COLO829 (cell line): Measurements from ENCODE around the gene GPC6.

Source experiments
- DNase-seq: peaks from one replicate; pipeline ENCODE4 v3.0.0; 2012; ENCODE audit warnings: low spot score

GPC6 gene

DNA sequence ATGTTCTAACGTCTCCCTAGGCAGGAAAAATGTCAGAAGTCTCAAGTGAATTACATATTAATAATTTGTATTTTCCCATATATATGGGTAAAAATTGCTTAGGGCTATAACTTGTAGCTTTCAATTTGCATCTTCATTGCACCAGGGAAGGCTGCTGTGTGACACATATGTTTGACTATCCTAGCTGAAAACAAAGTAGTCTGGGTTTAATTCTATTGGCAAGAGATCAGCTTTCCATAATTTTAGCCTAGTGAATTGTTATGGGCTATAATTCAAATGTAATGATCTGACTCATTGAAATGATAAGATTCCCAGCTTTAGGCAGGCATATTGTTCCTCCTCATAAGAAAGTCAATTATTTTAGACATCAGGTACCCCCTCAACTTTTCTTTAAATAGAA, 699.8 kb downstream of the GPC6 start:
- DNase-seq = no peak

DNA sequence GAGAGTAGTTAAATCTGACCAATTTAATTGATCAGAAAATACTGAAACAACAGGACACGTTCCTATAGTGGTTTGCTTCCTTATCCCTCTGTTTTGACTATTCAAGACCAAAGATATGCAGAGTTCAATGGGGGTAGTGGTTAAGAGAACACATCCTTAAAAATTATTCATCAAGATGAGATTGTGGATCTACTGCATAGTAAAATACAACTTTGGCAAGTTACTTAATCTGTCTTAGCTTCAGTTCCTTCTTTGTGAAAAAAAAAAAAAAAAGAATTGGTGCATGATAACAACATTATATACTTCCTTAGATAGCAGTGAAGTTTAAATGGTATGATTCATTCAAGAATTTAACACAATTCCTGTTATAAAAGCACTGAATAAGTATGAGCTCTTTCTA, 700.8 kb downstream of the GPC6 start:
- DNase-seq = no peak

DNA sequence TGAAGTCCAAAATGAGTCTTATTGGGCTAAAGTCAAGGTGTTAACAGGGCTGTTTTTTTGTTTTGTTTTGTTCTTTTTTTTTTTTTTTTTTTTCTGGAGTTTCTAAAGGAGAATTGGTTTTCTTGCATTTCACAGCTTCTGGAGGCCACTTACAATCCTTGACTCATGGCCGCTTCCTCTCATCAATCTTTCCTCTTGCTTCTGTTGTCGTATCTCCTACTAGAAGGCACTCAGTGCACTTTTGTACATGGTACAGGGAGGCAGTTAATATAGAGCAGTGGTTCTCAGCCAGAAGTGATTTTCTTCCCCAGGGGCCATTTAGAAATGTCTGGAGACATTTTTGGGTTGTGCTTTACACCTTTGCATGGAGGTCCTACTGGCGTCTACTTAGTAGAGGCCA, 706.3 kb downstream of the GPC6 start:
- no peak for DNase-seq

DNA sequence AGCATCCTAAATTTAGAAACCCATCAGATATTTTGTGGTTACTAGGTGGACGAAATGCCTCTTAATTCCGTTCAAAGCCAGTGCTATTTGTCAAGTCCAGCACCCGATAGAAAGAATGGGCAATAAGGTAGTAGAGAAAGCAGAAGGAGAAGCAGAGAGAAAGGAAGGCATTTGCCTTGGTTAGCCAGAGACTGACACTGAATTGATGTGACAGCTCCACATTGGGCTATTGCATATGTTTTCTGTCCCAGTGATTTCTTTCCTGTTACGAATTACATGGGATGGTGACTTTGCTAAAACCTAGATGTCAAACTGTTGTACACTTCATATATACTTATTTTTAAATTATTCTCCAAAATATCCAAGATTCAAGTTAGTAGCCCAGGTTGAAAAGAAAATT, 710.3 kb downstream of the GPC6 start:
- no peak for DNase-seq

DNA sequence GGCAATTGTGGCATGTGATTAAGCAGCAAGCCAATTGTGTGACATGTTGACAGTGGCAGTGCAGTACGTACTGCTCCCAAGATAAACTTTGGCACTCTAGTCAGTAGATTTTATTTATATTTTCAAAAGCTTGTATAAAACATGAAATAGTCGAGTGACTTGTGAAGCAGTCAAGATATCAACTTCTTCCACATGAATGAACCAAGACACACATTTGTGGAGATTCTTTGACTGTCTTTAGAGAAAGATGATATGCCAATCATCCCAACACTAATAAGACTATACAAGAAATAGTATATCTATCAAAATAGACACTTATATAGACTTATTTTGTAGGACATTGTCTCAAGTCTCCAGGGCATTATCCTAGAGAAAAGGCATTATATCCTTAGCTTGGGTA, 714.8 kb downstream of the GPC6 start:
- no peak for DNase-seq

DNA sequence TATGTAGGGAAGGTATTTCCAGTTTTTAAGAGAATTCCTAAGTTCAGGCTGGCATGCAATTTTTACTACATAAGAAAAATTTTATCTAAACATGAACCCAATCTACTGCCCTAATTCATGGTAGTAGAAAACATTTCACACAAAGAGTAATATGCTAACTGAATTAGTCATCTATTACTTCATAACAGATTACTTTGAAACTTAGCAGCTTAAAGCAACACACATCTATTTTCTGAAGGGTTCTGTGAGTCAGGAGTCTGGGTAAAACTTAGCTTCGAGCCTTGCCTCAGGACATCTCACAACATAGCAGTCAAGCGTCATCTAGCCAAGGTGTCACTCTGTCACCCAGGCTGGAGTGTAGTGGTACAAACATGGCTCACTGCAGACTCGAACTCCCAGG, 715.4 kb downstream of the GPC6 start:
- no peak for DNase-seq

DNA sequence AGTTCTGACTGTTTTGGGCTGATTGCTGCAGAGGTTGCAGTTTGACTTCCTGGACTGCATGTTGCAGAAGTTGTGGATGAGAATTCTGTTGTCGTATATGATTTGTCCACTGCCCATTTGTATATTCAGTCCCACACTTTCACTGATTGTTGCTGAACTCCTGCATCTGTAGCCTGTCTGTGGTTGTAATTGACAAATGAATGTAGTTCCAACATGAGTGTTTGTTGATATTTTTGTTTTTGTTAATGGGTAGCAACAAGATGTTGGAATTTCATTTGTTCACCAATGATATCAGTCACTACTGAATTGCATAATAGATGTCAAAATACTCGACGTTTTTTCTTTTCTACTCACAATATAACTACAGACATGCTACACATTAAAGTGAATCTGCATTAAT, 719.0 kb downstream of the GPC6 start:
- no peak for DNase-seq

DNA sequence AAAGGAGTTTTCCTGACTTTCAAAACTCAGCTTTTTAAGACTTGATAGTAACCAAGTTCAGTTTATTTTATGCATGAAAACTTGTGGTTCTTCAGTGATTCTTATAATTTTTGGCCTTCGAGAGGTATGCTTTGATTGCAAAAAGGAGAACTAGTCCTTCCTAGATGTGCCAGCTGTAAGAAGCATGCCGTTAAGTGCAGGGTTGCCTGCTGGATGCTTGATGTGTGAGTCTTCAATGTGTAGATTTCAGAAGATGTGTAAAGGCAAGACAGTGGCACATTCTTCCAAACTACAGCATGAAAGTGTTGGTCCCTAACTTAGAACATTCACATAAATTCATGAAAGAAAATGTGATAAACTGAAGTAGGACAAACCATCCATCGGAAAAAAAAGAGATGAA, 720.4 kb downstream of the GPC6 start:
- no peak for DNase-seq

DNA sequence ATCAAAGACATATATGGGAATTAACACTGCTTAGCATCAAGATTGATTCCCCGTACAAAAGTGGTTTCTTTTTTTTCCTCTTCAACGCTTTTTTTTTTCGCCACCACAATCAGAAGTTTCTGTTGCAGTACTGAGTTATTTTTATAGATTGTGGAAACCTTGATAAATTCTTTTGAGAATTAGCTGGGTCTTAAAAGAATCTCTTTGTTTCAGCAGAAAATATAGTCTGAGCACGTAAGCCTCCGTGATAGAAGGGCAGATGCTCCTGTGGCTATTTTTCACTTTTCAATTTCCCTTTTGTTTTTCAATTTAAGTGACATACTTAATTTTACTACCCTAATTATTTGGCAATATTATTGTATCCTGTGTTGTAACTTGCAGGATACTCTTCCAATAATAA, 721.0 kb downstream of the GPC6 start:
- DNase-seq = peak; percentile 18

DNA sequence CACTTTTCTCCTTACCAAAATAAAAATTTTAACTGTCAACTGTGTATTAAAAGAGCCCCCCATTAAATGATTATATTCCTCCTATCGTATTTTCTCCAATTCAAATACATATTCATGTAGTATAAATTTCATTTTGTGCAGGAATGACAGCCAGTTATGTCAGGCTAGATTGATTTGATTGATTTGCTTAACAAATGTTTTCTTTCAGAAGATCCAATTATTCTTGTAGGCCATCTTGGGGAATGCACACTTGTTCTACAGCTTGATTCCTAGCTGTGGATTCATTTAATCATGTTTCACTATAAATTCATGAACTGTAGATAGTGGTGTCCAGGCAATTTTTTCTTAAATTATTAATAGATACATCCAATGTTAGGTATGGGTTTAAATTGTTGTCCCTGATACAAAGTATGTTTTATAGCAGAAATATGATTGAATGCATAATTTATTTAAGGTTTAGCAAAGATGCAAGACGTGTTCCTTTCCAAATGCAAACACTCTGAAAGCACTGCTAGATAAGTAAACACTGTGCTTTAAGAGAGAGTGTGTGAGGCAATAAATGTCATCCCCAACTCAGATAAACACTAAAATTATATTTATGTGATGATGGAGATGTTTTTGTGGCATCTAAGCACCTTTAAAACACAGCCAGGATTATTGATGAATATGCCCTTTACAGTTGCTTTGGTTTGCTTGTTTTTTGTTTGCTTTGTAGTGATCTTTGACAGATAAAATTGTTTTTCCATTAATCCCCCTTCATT, 721.7 kb downstream of the GPC6 start:
- no peak for DNase-seq

DNA sequence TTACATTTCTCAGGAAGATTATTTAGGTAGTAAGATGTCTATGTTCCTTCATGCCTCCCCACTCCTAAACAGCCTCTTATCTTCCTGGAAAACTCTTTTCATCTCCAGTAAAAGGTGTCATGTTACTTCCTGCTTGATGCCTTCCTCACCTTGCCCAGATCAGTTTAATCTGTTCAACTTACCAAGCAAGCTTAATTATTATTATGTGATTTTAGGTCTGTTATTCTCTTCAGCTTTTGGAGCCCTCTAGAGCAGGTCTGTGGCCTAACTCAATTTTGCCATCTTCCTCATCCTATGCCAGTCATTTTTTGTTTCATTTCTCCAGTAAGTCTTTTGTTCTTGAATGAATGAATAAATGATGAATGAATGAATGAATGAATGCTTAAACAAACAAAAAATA, 724.5 kb downstream of the GPC6 start:
- no peak for DNase-seq

DNA sequence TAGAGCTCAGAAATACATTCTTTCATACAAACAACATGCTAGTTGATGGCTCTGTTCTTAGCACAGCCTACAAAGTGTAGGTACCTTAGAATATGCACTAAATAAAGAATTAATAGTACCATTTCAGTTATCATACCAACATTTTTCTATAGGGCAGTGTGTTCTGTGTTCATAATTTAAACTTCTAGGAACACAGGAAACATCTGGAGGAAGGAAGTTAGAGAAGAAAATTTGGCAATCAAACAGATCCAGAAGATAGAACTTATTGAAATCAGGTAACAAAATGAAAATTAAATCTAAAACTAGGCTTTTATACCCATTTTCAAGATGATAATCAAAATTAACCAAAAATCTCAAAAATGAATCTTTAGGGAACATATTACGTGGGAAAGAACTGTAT, 725.3 kb downstream of the GPC6 start:
- no peak for DNase-seq

DNA sequence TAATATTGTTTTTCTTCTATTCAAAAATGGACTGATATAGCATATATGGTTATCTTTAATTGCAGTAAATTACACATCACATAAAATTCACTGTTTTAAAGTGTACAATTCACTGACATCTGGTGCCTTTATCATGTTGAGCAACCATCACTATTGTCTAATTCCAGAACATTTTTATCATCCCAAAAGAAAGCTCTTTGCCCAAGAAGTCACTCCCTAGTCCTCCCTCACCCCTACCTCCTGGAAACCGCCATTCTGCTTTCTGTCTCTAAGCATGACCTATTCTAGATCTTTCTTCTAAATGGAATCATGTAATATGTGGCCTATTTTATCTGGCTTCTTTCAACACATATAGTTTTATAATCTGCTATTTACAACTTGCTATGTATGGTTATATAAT, 727.2 kb downstream of the GPC6 start:
- DNase-seq = no peak

DNA sequence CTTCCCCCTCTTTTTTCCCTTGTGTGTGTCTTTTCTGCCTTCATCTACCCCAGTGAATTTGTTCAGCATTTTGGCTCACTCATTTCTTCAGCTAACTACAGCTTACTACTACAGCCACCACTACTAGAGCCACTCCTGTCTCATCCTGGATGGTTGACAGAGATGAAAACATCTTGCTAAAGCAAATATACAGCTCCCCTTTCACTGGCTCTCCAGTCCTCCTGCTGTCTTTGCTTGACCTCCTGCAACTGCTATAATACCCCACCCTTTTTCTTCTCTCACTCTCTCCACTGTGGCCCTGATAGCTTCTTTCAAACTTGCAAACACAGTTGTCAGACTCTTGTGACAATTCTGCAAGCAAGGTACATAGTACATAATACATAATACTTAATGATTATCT, 729.3 kb downstream of the GPC6 start:
- DNase-seq = no peak

DNA sequence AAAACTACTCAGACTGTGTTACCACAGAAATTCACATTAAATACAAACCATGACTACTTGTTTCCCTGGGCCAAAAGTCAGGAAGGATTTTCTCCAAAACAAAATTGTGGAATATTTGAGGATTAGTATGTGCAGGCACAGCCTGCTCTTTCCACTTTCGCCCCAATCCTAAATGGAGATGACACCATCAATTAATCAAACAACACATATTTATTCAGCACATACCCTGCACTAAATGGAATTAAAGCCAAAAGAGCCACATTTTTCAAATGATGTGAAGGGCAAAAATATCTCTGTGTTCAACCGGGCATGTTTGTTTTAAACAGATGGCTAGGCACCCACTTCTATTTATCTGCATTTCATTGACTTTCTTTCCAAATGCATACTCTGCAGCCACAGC, 729.8 kb downstream of the GPC6 start:
- no peak for DNase-seq

DNA sequence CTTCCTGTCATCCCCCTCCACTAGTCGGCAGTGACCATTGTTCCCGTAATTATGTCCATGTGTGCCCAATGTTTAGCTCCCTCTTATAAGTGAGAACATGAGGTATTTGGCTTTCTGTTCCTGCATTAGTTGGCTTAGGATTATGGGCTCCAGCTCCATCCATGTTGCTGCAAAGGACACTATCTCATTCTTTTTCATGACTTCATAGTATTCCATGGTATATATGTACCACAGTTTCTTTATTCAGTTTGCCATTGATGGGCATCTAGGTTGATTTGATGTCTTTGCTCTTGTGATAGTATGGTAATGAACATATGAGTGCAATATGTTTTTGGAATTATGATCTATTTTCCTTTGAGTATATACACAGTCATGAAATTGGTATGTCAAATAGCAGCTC, 730.8 kb downstream of the GPC6 start:
- no peak for DNase-seq

DNA sequence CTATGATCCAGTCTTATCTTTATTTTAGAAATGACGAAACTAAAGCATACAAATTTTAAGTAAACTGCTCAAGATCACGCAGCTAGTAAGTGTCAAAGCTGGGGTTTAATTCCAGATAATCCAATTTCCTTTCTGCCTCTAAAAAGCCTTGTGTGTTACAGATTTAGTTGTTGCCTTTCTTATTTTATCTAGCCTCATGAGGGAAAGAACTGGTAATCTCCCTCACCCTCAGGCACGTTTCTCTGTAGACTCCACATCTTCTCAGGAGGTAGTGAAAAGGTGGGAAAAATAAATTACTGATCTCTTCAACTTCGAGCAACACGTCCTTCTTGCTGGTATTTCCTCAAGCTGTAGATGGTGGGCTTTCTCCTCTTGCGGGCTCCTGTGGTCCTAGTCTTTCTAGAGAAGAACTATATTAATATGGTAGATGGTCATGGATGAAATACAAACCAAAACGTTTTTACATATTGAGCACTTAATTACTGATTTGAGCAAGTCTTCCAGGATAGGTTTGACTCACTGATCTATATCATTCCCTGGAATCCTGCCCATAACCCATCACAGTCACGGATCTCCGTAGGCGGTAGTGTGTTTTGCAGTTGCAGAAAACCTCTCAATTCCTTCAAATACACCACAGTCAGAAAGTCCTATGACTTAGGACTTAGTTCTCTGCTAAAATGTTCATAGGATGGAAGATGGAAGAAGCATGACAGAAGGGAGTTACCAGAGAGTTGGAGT, 733.4 kb downstream of the GPC6 start:
- DNase-seq = no peak

DNA sequence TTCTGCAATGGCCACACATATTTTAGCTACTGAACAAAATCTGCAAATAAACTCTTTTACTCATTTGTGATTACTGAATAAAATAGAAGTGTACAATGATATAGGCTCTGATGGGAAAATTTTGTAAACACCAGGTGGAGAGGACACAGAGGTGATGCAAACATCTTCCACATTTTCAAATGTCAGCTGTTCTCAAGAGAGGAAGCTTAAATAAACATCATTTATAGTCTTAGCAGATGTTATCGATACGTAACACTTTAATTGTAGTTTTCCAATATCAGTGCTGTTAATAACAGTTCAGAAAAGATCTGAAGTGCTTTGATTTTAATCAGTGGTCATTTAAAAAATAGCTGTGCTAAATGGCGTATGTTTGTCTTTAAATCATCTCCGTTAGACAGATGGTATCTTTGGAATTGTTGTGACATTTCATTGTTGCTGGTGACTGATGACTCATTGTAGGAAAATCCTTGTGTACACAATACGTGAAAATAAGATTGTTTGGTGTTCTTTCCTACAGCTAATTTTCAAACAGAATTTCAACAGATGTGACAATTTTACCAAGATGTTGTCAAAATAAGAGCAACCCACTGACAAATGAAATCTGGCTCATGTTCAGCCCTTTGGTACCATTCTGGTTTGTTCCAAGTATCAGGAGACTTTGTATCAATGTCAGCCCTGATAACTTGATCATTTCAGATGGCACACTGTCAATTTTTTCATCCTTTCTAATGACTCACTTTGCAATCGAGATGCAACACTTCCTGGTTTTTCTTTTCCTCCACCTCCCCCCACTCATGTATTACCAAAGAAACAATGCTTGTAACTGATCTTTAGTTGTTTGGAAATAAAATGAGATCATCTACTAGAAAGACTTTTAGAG, 736.9 kb downstream of the GPC6 start:
- DNase-seq = no peak

DNA sequence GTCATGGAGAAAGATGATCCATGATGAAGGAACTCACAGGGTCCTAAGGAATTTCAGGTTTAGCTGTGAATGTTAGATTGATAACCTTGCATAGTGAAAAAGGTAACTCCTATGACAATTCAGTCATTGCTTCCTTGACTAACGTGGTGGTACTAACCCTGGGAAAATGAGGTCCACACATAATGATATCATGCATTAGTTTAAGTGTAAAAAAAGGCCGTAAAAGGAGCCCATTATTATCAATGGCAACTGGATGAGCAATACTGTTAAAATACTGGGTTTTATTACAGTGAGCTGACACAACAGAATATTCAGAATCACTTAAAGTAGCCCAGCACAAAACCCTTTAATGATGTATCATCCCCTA, 737.5 kb downstream of the GPC6 start:
- no peak for DNase-seq

DNA sequence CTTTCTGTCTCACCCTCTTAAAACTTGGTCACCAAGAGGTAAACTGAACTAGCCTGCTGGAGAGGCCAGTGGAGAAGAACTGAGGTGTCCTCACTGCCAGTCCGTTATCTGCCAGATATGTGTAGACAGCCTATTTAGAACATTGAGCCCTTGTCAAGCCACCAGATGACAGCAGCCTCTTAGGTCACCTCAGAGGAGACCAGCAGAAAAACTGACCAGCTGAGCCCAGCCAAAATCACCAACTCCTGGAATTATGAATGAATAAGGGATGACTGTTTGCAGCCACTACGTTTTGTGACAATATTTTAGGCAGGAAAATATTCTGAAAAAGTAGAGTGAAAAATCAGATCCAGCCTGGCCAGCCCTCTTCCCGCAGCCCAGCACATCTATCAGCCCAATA, 739.0 kb downstream of the GPC6 start:
- no peak for DNase-seq

DNA sequence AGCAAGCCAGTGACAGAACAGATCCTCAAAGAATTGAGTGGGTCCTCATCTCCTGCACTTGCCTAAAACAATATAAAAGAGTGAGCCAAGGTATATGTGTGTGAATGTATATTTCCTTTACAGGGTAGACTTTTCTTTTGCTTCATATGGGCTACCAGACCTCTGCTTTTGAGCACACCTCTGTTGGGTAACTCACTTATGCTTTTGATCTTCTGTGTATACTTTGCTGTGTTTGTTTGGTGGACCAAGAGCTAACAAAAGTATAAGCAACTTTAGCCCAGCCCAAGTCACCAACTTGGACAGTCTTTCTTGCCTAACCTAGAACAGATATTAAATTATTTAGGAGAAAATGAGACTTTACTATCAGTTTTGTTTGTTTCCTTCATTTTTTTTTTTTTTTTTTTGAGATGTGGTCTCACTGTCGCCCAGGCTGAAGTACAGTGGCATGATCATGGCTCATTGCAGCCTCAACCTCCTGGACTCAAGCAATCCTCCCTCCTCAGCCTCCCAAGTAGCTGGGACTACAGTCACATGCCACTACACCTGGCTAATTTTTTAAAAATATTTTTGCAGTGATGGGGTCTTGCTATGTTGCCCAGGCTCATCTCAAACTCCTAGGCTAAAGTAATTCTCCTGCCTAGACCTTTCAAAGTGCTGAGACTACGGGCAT, 739.8 kb downstream of the GPC6 start:
- DNase-seq = no peak

DNA sequence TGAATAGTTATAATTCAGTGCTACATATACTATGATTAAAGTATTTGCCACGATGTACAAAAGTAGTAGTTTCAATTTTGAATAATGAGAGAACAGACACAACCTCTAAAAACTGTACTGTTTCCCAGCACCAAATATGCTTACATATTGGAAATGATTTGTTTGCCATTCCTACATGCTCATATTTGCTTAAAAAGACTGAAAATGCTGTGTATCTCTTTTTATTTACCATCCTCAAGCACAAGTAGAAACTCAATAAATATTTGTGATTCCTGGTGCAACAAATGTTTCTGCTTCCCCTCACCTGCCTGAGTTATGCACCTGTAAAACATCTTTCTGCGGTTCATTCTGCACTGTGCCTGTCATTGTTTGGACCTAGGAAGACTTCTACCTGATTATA, 740.7 kb downstream of the GPC6 start:
- DNase-seq = no peak

DNA sequence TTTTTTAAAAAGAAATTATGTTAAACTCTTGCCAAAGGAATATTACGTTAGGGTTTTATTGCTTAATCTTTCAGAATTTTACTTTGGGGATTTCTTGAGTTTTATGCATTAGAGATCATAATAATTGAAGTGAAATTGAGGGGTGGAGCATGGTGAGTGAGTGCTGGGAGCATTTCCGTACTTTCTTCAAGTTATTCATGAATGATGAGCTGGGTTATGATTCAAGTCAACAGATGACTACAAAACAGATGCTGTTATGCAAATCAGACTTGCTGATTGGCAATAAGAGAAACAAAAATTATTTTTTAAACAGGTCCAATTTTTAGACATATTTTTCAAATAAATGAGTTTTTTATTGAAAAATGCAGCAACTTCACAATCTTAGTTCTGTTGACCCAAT, 748.6 kb downstream of the GPC6 start:
- DNase-seq = no peak
